H1 (cell line): Measurements from ENCODE around the gene TOM1L2. TPM values are rescaled to one million over a fixed set of nuclear protein-coding genes. Genes with fewer than 3 reads are reported as not detected.

Experiments
- ASH2L ChIP-seq: fragments of 200-600, 300-600 bp; sonication (generic); IDR thresholded peaks from one replicate; pipeline ENCODE4 v1.7.1; 2017; ENCODE audit warnings: low read length
- BCL11A ChIP-seq, 2 experiments: IDR thresholded peaks; one replicate each; pipeline ENCODE4 v1.6.1; 2011; ENCODE audit warnings: low read depth in 2 of 2, low read length in 2 of 2, mild to moderate bottlenecking in 2 of 2
- BRCA1 ChIP-seq: IDR thresholded peaks from 2 replicates; pipeline ENCODE4 v1.6.1; 2012; ENCODE audit warnings: low read depth, low read length, improper control_type of control experiment
- CBX8 ChIP-seq: fragments of 300-800, 300-1000 bp; sonication (generic); IDR thresholded peaks from 2 replicates; pipeline ENCODE4 v1.7.1; 2016; ENCODE audit warnings: low read depth, low read length, borderline replicate concordance
- CEBPB ChIP-seq: IDR thresholded peaks from 2 replicates; pipeline ENCODE4 v1.6.1; 2012; ENCODE audit warnings: low read depth, low read length
- CHD1 ChIP-seq: IDR thresholded peaks from 2 replicates; pipeline ENCODE4 v1.6.1; 2012; ENCODE audit warnings: low read depth, low read length, improper control_type of control experiment
- EGR1 ChIP-seq: IDR thresholded peaks from 2 replicates; pipeline ENCODE4 v1.6.1; 2011; ENCODE audit warnings: low read depth, low read length, borderline replicate concordance
- EZH2 ChIP-seq: fragments of 200-600 bp; sonication (generic); IDR thresholded peaks from 2 replicates; pipeline ENCODE4 v1.7.1; 2012; ENCODE audit warnings: low read depth, mild to moderate bottlenecking, moderate library complexity, low read length, inconsistent platforms; ENCODE audit not compliant: severe bottlenecking
- GTF2F1 ChIP-seq: IDR thresholded peaks from 2 replicates; pipeline ENCODE4 v1.6.1; 2012; ENCODE audit warnings: low read depth, low read length, improper control_type of control experiment, borderline replicate concordance
- HDAC6 ChIP-seq: IDR thresholded peaks from one replicate; pipeline ENCODE4 v1.7.1; 2012; ENCODE audit warnings: low read depth, mild to moderate bottlenecking, inconsistent platforms, low read length, moderate library complexity
- KDM1A ChIP-seq: fragments of 200-600, 300-600 bp; sonication (generic); IDR thresholded peaks from 2 replicates; pipeline ENCODE4 v1.7.1; 2016; ENCODE audit warnings: mild to moderate bottlenecking, low read length, borderline replicate concordance
- NANOG ChIP-seq: IDR thresholded peaks from 2 replicates; pipeline ENCODE4 v1.6.1; 2011; ENCODE audit warnings: low read length, low read depth, mild to moderate bottlenecking, inconsistent platforms; ENCODE audit not compliant: insufficient read depth, poor library complexity, severe bottlenecking
- PHF8 ChIP-seq: fragments of 200-600 bp; sonication (generic); conservative IDR thresholded peaks from 2 replicates; pipeline ENCODE4 v1.7.1; 2012; ENCODE audit warnings: low read depth, mild to moderate bottlenecking, inconsistent platforms, low read length, moderate library complexity
- POU5F1 ChIP-seq: IDR thresholded peaks from 2 replicates; pipeline ENCODE4 v1.6.1; 2011; ENCODE audit warnings: low read depth, mild to moderate bottlenecking, low read length, moderate library complexity
- RNF2 ChIP-seq: fragments of 200-900, 300-1000 bp; sonication (generic); IDR thresholded peaks from 2 replicates; pipeline ENCODE4 v1.7.1; 2016; ENCODE audit warnings: borderline replicate concordance, low read depth, mild to moderate bottlenecking, antibody characterized with exemption, low read length; ENCODE audit not compliant: poor library complexity, severe bottlenecking; ENCODE audit errors: missing control alignments
- SP1 ChIP-seq: IDR thresholded peaks from 2 replicates; pipeline ENCODE4 v1.6.1; 2011; ENCODE audit warnings: low read depth, low read length
- SUZ12 ChIP-seq: fragments of 200-600 bp; sonication (generic); IDR thresholded peaks from 2 replicates; pipeline ENCODE4 v1.6.1; 2012; ENCODE audit warnings: mild to moderate bottlenecking, inconsistent platforms, low read length, moderate library complexity, mixed read lengths
- TAF1 ChIP-seq: IDR thresholded peaks from 2 replicates; pipeline ENCODE4 v1.6.1; 2011; ENCODE audit warnings: mild to moderate bottlenecking, low read depth, low read length
- TEAD4 ChIP-seq: IDR thresholded peaks from 2 replicates; pipeline ENCODE4 v1.6.1; 2012; ENCODE audit warnings: low read depth, low read length, inconsistent platforms, mixed read lengths
- YY1 ChIP-seq: IDR thresholded peaks from 2 replicates; pipeline ENCODE4 v1.6.1; 2011; ENCODE audit warnings: low read depth, mild to moderate bottlenecking, low read length
- ZNF274 ChIP-seq: IDR thresholded peaks from 2 replicates; pipeline ENCODE4 v1.7.0; 2012; ENCODE audit warnings: low read length, borderline replicate concordance; ENCODE audit errors: extremely low read depth
- polyA plus RNA-seq, 7 experiments: library from polyadenylated mRNA; depleted of rRNA in 3 of 7; stranded (reverse) in 5 of 7; unstranded in 2 of 7; fragments of >200 nt in 5 of 7; fragments of 200-250 nt in 2 of 7; gene quantifications; 1 replicate in 5 of 7; 2 replicates in 1 of 7; 4 replicates in 1 of 7; pipeline versions ENCODE4 v1.2.1 to v1.2.3, GENCODE V29; 2011 to 2013; ENCODE audit warnings: missing spikeins in 2 of 7, mixed read lengths in 2 of 7
- total RNA-seq: library from RNA; stranded (reverse); fragmentation: NEBNext Ultra II Directional; extraction: Animal tissue kit (Norgen Biotek cat#: 25700); gene quantifications from 2 replicates; pipeline ENCODE4 v1.2.1, GENCODE V29; 2021

Gene TOM1L2
- total and polyA plus RNA-seq, 2 of the 8 experiments (the other 6 are each of a cell fraction or from before 2014, with no cell fraction given), result 2.0 to 3.4 TPM

DNA sequence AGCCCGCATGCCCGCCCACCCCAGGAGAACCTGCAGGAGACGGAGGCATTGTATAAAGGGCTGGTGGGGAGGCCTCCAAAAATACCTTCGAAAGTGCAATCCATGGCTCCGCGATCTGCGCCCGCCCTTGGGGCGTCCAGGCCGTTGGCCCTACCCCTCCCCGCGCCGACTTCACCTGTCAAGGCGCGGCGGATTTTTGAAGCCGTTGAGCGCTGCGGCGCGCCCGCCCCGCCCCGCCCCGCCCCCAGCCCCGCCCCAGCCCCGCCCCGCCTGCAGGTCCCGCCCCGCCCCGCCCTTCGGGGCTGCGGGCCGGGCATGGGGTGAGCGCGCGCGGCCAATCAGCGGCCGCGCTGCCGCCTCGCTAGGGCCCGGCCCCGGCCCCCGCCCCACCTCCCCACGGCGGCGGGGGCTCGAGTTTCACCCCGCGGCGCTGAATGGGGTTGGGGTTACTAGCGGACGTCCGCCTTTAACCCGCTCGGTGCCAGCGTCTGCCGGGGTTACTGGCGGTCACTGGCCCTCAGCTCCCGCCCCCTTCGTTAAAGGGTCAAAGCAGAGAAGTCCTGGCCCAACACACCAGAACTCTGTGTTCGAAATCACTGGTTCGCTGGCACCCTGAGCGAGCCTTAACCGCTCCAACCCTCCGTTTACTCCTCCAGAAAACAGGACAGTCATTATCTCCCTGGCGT, 148.6 kb downstream of the TOM1L2 start (continued):
- TF ChIP-seq SUZ12 (no peak), EGR1 (no peak), BRCA1 (no peak), HDAC6 (no peak), PHF8 (no peak; the same call in 1 of the 2 replicates), GTF2F1 (no peak), CEBPB (no peak), TEAD4 (no peak), ZNF274 (no peak), TAF1 (no peak), POU5F1 (no peak), ASH2L (no peak), CHD1 (no peak), YY1 (no peak), SP1 (peak; percentile 48; the same call in 1 of the 2 replicates), RNF2 (no peak), EZH2 (no peak), BCL11A (IDR thresholded peaks at IDR 0.05; ENCODE audit: low read depth in 2 of 2, low read length in 2 of 2) (no peak), CBX8 (no peak), NANOG (peak; percentile 39), KDM1A (no peak)
